Measurements from ENCODE around the gene USPL1.
"Not testable (repeated sequence)": the region's sequence is repeated elsewhere in the genome, so short reads cannot be mapped to it uniquely, and the experiment has no call there.

The USPL1 gene

GRCh38 chr13:30617315-30618185, at the start of gene USPL1:
TSS of gene USPL1 (plus strand) at chr13:30617920. CDS start at chr13:30621141, 3,221 bp downstream.
- peak; percentile 97 for DNase-seq

DNA sequence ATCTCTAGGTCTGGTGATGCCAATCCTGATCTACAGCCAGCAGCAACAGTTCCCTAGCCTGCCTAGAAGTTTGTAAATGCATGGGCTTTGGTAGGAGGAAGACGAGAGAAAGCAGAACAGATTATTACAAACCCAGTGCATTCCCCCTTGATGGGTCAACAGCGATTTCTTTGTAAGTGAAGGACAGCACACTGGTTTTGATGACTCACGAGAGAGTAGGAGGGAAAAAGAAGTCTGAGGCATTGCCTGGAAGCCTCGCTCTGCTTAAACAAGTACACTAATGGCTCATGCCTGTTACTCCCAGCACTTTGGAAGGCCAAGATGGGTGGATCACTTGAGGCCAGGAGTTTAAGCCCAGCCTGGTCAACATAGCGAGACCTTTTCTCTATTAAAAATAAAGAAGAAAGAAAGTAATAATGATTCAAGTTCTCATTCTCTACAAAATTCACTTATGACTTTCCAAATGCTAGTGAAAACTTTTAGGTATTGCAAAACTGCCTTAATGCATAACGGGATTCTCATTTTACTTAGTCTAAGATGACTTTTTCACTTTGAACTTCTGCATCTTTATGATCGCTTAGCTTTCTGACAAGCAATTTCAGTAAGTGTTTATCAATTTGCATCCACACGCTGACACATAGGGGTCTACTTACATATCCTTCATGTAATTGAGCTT, 47.7 kb upstream of the USPL1 start:
- DNase-seq, result no peak

- DNase-seq, result no peak
Observed at GRCh38 chr13:30570691-30571090, 47.0 kb upstream of the USPL1 start.

DNA sequence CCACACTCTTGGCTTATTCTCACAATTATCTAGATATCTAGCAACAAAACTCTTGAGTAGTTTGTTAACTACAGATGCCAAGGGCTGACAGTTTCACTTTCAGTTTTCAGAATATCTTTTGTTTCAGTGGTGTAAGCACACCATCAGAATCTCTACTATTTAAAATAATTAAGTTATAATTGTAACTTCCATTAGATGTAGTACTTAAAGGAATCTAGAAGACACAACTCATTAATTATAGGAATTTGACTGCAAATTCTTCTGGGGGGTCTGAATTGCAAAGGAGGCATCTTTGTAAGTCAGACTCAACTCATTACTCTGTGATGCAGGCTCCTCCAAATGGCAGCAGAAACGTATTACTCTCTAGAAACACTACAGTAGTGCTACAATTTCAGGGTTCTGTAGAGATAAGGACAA, 44.9 kb upstream of the USPL1 start:
- DNase-seq, result no peak

DNA sequence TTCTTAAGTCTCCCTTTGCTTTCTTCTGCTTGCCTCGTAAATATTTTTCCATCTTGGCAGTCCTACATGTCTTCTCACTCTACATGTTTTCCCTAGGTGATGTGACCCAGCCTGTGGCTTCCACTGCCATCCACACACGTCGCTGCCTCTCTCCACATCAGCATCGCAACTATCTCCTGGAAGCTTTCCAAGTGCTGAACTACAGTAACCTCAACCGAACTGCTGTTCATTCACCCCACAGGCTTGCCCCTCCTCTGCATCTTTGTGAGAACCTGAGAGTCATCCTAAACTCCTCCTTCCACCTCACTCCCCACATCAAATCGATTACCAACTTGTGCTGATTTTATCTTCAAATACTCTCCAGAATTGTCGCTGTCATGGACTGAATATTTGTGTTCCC, 41.2 kb upstream of the USPL1 start:
- peak; percentile 49 for DNase-seq

DNA sequence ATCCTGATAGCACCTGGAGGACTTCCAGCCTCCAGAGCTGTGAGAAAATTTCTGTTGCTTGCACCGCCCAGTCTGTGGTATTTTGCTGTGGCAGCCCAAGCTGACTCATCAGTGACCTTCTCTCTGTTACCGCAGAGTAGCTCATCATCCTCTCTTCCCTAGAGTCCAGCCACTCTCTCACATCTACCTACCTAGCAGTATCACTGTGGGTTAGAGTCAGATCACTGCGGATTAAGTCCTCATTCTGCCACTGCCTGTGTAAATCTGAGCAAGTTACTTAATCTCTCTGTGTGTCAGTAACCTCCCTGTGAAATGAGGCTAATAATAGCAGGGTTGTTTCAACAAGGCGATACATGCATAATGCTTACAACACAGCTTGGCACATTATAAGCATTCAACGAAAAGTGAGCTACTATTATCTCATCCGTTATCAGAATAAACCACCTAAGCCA, 40.3 kb upstream of the USPL1 start:
- DNase-seq, result peak; percentile 21

- DNase-seq, result no peak
Observed at GRCh38 chr13:30580852-30581502, 36.7 kb upstream of the USPL1 start.

DNA sequence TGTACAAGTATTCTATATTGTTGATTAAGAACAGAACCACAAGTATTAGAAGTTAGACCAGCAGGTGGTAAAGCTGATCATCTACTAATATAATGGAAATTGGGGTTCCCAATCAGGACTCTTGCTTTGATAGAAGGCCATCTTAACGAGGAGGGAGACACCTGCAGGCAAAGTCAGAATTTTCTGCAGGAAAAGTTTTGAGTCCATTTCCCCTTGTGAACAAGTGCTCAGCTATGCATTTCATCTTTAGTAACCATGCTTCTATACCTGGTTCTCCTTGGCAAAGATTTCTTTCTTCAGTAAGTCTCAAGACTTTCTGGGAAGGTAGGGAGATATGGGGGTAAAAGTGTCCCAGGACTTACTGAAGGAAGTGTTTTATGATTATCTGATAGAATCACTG, 36.1 kb upstream of the USPL1 start:
- no peak for DNase-seq

- DNase-seq, result no peak
Observed at GRCh38 chr13:30584051-30584731, 33.5 kb upstream of the USPL1 start.

- DNase-seq, result no peak
Observed at GRCh38 chr13:30585748-30586262, 31.9 kb upstream of the USPL1 start.

DNA sequence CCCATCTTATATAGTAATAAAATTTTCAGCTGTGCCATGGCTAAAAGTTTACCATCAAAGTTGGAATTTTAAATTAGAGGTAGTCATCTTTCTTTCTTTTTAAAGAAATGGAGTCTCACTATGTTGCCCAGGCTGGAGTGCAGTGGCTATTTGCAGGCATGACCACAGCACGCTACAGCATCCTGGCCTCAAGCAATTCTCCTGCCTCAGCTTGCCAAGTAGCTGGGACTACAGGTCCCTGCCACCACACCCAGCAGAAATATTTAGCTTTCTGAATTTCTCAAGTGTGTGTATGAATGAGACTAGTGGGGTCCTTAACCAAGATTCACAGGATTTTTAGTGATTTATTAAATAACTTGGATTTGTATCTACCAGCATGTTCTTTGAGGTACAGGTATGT, 30.5 kb upstream of the USPL1 start:
- DNase-seq, result no peak

- no peak for DNase-seq
Observed at GRCh38 chr13:30587739-30588138, 30.0 kb upstream of the USPL1 start.

- DNase-seq, result no peak
Observed at GRCh38 chr13:30593001-30593400, 24.7 kb upstream of the USPL1 start.

- no peak for DNase-seq
Observed at GRCh38 chr13:30600496-30600895, 17.2 kb upstream of the USPL1 start.

- no peak for DNase-seq
Observed at GRCh38 chr13:30601836-30602235, 15.9 kb upstream of the USPL1 start.

DNA sequence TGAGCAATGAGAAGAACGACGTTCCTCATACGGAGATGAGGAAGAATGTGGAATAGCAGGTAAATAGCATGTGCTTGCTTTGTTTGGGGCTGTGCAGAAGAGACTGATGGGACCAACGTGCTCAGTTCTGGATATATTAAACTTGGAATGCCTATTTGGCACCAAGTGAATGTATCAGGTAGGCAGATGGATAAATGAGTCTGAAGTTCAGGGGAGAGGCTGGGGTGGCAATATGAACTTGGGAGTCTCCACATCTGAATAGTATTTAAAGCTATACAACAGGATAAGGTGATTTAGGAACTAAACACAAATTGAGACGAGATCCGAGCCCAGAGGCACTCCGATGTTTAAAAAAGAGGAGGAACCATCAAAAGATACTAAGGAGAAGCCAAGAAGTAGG, 12.7 kb upstream of the USPL1 start:
- no peak for DNase-seq

DNA sequence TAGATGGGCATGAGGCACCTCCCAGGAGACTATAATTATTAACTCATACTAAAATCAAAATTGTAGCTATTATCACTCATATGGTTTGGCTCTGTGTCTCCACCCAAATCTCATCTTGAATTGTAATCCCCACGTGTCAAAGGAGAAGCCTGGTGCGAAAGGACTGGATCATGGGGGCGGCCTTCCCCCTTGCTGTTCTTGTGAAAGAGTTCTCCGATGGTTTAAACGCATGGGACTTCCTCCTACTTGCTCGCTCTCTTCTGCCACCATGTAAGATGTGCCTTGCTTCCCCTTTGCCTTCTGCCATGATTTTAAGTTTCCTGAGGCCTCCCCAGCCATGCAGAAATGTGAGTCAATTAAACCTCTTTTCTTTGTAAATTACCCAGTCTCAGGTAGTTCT, 10.5 kb upstream of the USPL1 start:
- DNase-seq, result not testable (repeated sequence)

DNA sequence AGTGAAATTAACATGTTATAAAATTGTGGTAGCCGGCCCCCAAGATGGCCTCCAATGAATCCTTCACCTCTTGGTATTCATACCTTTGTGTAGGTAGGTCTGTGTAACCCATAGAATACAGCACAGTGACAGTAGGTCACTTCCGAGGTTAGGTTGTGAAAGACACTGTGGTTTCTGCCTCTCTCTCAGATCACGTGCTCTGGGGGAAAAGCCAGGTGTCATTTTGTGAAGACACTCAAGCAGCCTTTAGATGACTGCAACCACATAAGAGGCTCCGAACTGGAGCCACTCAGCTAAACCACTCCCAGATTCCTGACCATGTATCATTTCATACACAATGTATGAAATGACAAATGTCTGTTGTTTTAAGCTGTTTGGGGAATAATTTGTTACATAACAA, 9.8 kb upstream of the USPL1 start:
- peak; percentile 41 for DNase-seq

DNA sequence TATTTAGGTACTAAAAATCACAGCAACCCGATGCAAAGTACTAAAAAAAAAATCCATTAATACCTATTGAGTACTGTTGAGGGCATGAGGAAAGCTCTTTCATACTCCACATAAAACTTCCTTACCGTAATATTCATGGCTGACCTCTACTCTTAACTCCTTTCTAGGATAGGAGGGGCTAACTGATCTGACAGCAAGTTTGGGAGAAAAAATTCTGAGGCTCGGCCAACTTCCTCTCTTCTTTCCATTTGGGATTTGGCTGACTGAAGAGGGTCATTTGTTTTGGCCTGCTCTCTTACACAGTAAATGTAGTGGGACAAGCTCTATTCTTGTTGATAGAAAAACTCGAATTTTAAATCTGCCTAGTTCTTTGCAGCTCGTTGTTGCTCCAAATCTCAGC, 9.4 kb upstream of the USPL1 start:
- DNase-seq, result no peak

DNA sequence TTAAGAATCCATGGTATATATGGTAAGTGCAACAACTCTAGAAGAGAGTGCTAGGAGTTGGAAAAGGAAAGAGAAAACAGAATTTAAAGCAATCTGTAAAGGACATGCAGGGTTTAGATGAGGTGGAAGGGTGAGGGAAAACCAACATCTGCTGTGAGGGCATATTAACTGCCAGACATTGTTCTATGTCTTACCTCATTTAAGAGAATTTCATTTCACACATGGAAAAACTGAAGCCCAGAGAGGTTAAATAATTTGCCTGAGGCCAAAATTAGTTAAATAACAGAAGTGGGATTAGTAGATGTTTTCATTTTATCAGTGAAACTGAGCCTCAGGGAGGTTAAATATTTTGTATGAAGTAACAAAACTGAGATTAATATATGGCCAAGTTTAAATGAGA, 7.4 kb upstream of the USPL1 start:
- no peak for DNase-seq

- no peak for DNase-seq
Observed at GRCh38 chr13:30615481-30615865, 2.2 kb upstream of the USPL1 start.

GRCh38 chr13:30615866-30616541, 1.7 kb upstream of the USPL1 start:
- DNase-seq, result no peak
